Measurements from ENCODE around the gene DNAJC17.

The DNAJC17 gene

GRCh38 chr15:40772014-40772413 is 35.3 kb downstream of the DNAJC17 start:
- no peak overlapping the region for H3K18ac ChIP-seq (ENCODE audit: low read depth in 1 of 2, low read length in 2 of 2)
- peaks cover 58% of the 10 kb centered on the region for H3K4me1 ChIP-seq (ENCODE audit: control insufficient read depth, insufficient read depth, low read depth, low read length)
- H2AFZ ChIP-seq (ENCODE audit: low read depth, low read length), result no peak overlapping the region
- no peak overlapping the region for H3K27ac ChIP-seq (ENCODE audit: low read length, poor library complexity, severe bottlenecking)
- 96% methylated on average over 11 of the region's 13 CpGs for WGBS
- H3K23ac ChIP-seq (ENCODE audit: low read length in 2 of 2), result no peak overlapping the region
- H2BK12ac ChIP-seq (ENCODE audit: low read length in 2 of 2), result no peak overlapping the region
- no peaks in the 10 kb centered on the region for H3K9me3 ChIP-seq (ENCODE audit: control insufficient read depth, low read length)
- H3K79me1 ChIP-seq (replicated peaks; ENCODE audit: low read length, poor library complexity, severe bottlenecking), result peaks cover 3% of the 10 kb centered on the region
- no peak overlapping the region for H3K4me3 ChIP-seq (ENCODE audit: insufficient read depth in 1 of 2, low read depth in 1 of 2, low read length in 2 of 2)
- peaks cover 59 to 73% of the 10 kb centered on the region in 2 experiments for H3K36me3 ChIP-seq (ENCODE audit: control insufficient read depth in 1 of 2, insufficient read depth in 2 of 2, low read depth in 1 of 2, low read length in 2 of 2)
- H4K8ac ChIP-seq (ENCODE audit: low read length), result no peak overlapping the region
- H2BK120ac ChIP-seq (ENCODE audit: low read depth, low read length), result no peak overlapping the region
- H2AK5ac ChIP-seq (ENCODE audit: low read length, severe bottlenecking), result no peak overlapping the region
- H4K91ac ChIP-seq (ENCODE audit: low read length), result no peak overlapping the region
- no peak overlapping the region for H2BK15ac ChIP-seq (ENCODE audit: low read depth, poor library complexity, severe bottlenecking)
- H3K4ac ChIP-seq (ENCODE audit: low read depth in 1 of 2, low read length in 2 of 2), result no peak overlapping the region
- no peak for DNase-seq
- no peaks in the 10 kb centered on the region for H3K27me3 ChIP-seq (ENCODE audit: control insufficient read depth in 1 of 2, insufficient read depth in 1 of 2, low read length in 2 of 2)
- H3K9ac ChIP-seq (ENCODE audit: low read length), result no peak overlapping the region
- H2BK5ac ChIP-seq (ENCODE audit: low read depth, low read length, poor library complexity, severe bottlenecking), result no peak overlapping the region
- no peak overlapping the region for H3K14ac ChIP-seq (ENCODE audit: low read length in 2 of 2)
- H3K4me2 ChIP-seq (ENCODE audit: low read length, poor library complexity, severe bottlenecking), result no peak overlapping the region

- H3K4ac ChIP-seq (ENCODE audit: low read depth in 1 of 2, low read length in 2 of 2), result no peak overlapping the region
- H3K79me1 ChIP-seq (replicated peaks; ENCODE audit: low read length, poor library complexity, severe bottlenecking), result peaks cover 3% of the 10 kb centered on the region
- no peak overlapping the region for H4K91ac ChIP-seq (ENCODE audit: low read length)
- no peak for DNase-seq
- no peaks in the 10 kb centered on the region for H3K27me3 ChIP-seq (ENCODE audit: control insufficient read depth in 1 of 2, insufficient read depth in 1 of 2, low read length in 2 of 2)
- H3K4me3 ChIP-seq (ENCODE audit: insufficient read depth in 1 of 2, low read depth in 1 of 2, low read length in 2 of 2), result no peak overlapping the region
- H2AK5ac ChIP-seq (ENCODE audit: low read length, severe bottlenecking), result peak overlapping the region; percentile 16
- no peak overlapping the region for H3K14ac ChIP-seq (ENCODE audit: low read length in 2 of 2)
- H3K36me3 ChIP-seq (ENCODE audit: control insufficient read depth in 1 of 2, insufficient read depth in 2 of 2, low read depth in 1 of 2, low read length in 2 of 2), result peaks cover 52 to 66% of the 10 kb centered on the region in 2 experiments
- H3K23ac ChIP-seq (ENCODE audit: low read length in 2 of 2), result no peak overlapping the region
- H4K8ac ChIP-seq (ENCODE audit: low read length), result no peak overlapping the region
- no peaks in the 10 kb centered on the region for H3K9me3 ChIP-seq (ENCODE audit: control insufficient read depth, low read length)
- H3K4me2 ChIP-seq (ENCODE audit: low read length, poor library complexity, severe bottlenecking), result no peak overlapping the region
- H2AFZ ChIP-seq (ENCODE audit: low read depth, low read length), result no peak overlapping the region
- H3K27ac ChIP-seq (ENCODE audit: low read length, poor library complexity, severe bottlenecking), result no peak overlapping the region
- no peak overlapping the region for H2BK120ac ChIP-seq (ENCODE audit: low read depth, low read length)
- no peak overlapping the region for H3K9ac ChIP-seq (ENCODE audit: low read length)
- H2BK12ac ChIP-seq (ENCODE audit: low read length in 2 of 2), result no peak overlapping the region
- H2BK5ac ChIP-seq (ENCODE audit: low read depth, low read length, poor library complexity, severe bottlenecking), result no peak overlapping the region
- 97% methylated on average over 5 of the region's 5 CpGs for WGBS
- peaks cover 57% of the 10 kb centered on the region for H3K4me1 ChIP-seq (ENCODE audit: control insufficient read depth, insufficient read depth, low read depth, low read length)
- no peak overlapping the region for H3K18ac ChIP-seq (ENCODE audit: low read depth in 1 of 2, low read length in 2 of 2)
- no peak overlapping the region for H2BK15ac ChIP-seq (ENCODE audit: low read depth, poor library complexity, severe bottlenecking)
These were observed 36.0 kb downstream of the DNAJC17 start for GRCh38 chr15:40771242-40771641.

- peak overlapping the region; percentile 78 for H3K27ac ChIP-seq (ENCODE audit: low read length, poor library complexity, severe bottlenecking)
- 89% methylated on average over 17 of the region's 17 CpGs for WGBS
- peak overlapping the region; percentile 17 for H3K4me2 ChIP-seq (ENCODE audit: low read length, poor library complexity, severe bottlenecking)
- no peak overlapping the region for H3K4me3 ChIP-seq (ENCODE audit: insufficient read depth in 1 of 2, low read depth in 1 of 2, low read length in 2 of 2)
- H2AFZ ChIP-seq (ENCODE audit: low read depth, low read length), result no peak overlapping the region
- peaks cover 42 to 56% of the 10 kb centered on the region in 2 experiments for H3K36me3 ChIP-seq (ENCODE audit: control insufficient read depth in 1 of 2, insufficient read depth in 2 of 2, low read depth in 1 of 2, low read length in 2 of 2)
- H4K91ac ChIP-seq (ENCODE audit: low read length), result no peak overlapping the region
- H3K23ac ChIP-seq (ENCODE audit: low read length in 2 of 2), result no peak overlapping the region
- no peak overlapping the region for H2AK5ac ChIP-seq (ENCODE audit: low read length, severe bottlenecking)
- no peak overlapping the region for H4K8ac ChIP-seq (ENCODE audit: low read length)
- H2BK5ac ChIP-seq (ENCODE audit: low read depth, low read length, poor library complexity, severe bottlenecking), result no peak overlapping the region
- H3K27me3 ChIP-seq (ENCODE audit: control insufficient read depth in 1 of 2, insufficient read depth in 1 of 2, low read length in 2 of 2), result no peaks in the 10 kb centered on the region
- H3K9me3 ChIP-seq (ENCODE audit: control insufficient read depth, low read length), result no peaks in the 10 kb centered on the region
- H3K18ac ChIP-seq (ENCODE audit: low read depth in 1 of 2, low read length in 2 of 2), result no peak overlapping the region
- H3K9ac ChIP-seq (ENCODE audit: low read length), result no peak overlapping the region
- H2BK12ac ChIP-seq (ENCODE audit: low read length in 2 of 2), result no peak overlapping the region
- no peak overlapping the region for H2BK15ac ChIP-seq (ENCODE audit: low read depth, poor library complexity, severe bottlenecking)
- no peak overlapping the region for H3K14ac ChIP-seq (ENCODE audit: low read length in 2 of 2)
- H2BK120ac ChIP-seq (ENCODE audit: low read depth, low read length), result no peak overlapping the region
- DNase-seq, result no peak
- H3K4ac ChIP-seq (ENCODE audit: low read depth in 1 of 2, low read length in 2 of 2), result no peak overlapping the region
- peaks cover 3% of the 10 kb centered on the region for H3K79me1 ChIP-seq (replicated peaks; ENCODE audit: low read length, poor library complexity, severe bottlenecking)
- peaks cover 66% of the 10 kb centered on the region for H3K4me1 ChIP-seq (ENCODE audit: control insufficient read depth, insufficient read depth, low read depth, low read length)
These were observed 37.0 kb downstream of the DNAJC17 start for GRCh38 chr15:40770147-40770721.

GRCh38 chr15:40769274-40770146 is 37.8 kb downstream of the DNAJC17 start, which contains the start of gene C15orf62:
Gene C15orf62 (plus strand): TSS chr15:40769980. CDS start chr15:40770496, 516 bp downstream.
- 85% methylated on average over 28 of the region's 28 CpGs for WGBS
- DNase-seq, result no peak
- Histone ChIP-seq H3K27ac (ENCODE audit: low read length, poor library complexity, severe bottlenecking) (peak within 1 kb of the TSS; percentile 78), H3K9ac (ENCODE audit: low read length) (no peak within 1 kb of the TSS), H3K9me3 (ENCODE audit: control insufficient read depth, low read length) (no peaks in the 10 kb centered on the region), H3K4me2 (ENCODE audit: low read length, poor library complexity, severe bottlenecking) (peak within 1 kb of the TSS; percentile 17), H3K4ac (ENCODE audit: low read depth in 1 of 2, low read length in 2 of 2) (no peak within 1 kb of the TSS), H3K4me3 (ENCODE audit: insufficient read depth in 1 of 2, low read depth in 1 of 2, low read length in 2 of 2) (no peak within 1 kb of the TSS), H3K36me3 (ENCODE audit: control insufficient read depth in 1 of 2, insufficient read depth in 2 of 2, low read depth in 1 of 2, low read length in 2 of 2) (peaks cover 35 to 49% of the 10 kb centered on the region in 2 experiments), H3K4me1 (ENCODE audit: control insufficient read depth, insufficient read depth, low read depth, low read length) (peaks cover 68% of the 10 kb centered on the region), H2BK12ac (ENCODE audit: low read length in 2 of 2) (no peak within 1 kb of the TSS), H2AFZ (ENCODE audit: low read depth, low read length) (no peak within 1 kb of the TSS), H4K8ac (ENCODE audit: low read length) (no peak within 1 kb of the TSS), H3K27me3 (ENCODE audit: control insufficient read depth in 1 of 2, insufficient read depth in 1 of 2, low read length in 2 of 2) (no peaks in the 10 kb centered on the region), H2BK15ac (ENCODE audit: low read depth, poor library complexity, severe bottlenecking) (no peak within 1 kb of the TSS), H4K91ac (ENCODE audit: low read length) (no peak within 1 kb of the TSS), H3K79me1 (replicated peaks; ENCODE audit: low read length, poor library complexity, severe bottlenecking) (peaks cover 3% of the 10 kb centered on the region), H2BK5ac (ENCODE audit: low read depth, low read length, poor library complexity, severe bottlenecking) (no peak within 1 kb of the TSS), H3K18ac (ENCODE audit: low read depth in 1 of 2, low read length in 2 of 2) (no peak within 1 kb of the TSS), H3K23ac (ENCODE audit: low read length in 2 of 2) (peak within 1 kb of the TSS in 1 of 2 experiments; percentile 23), H2AK5ac (ENCODE audit: low read length, severe bottlenecking) (peak within 1 kb of the TSS; percentile 67), H3K14ac (ENCODE audit: low read length in 2 of 2) (no peak within 1 kb of the TSS), H2BK120ac (ENCODE audit: low read depth, low read length) (no peak within 1 kb of the TSS)

Data from mesenchymal stem cell (in vitro differentiated cells and primary cell).